Measurements from ENCODE around the gene STXBP6.
A peak's percentile ranks its signal among the peaks of the same experiment; 100 is the strongest.

The STXBP6 gene

DNA sequence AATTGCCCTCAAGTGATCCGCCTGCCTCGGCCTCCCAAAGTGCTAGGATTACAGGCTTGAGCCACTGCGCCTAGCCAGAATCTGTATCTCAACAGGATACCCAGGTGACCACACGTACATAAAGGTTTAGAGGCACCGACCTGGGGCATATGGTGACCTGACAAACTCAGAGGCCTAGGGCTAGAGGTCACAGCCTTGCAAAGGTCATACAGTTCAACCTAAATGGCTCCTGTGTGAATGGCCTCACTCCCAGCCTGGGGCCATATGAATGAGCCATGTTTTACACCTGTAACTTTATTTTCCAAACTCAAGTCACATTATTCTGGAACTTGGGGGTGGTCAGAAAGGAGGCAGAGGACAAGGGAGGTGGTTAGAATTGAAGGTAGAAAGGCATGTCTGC is 10.0 kb downstream of the STXBP6 start:
- DNase-seq (ENCODE audit: low read depth), result no peak
- TF ChIP-seq, protein P1, sequence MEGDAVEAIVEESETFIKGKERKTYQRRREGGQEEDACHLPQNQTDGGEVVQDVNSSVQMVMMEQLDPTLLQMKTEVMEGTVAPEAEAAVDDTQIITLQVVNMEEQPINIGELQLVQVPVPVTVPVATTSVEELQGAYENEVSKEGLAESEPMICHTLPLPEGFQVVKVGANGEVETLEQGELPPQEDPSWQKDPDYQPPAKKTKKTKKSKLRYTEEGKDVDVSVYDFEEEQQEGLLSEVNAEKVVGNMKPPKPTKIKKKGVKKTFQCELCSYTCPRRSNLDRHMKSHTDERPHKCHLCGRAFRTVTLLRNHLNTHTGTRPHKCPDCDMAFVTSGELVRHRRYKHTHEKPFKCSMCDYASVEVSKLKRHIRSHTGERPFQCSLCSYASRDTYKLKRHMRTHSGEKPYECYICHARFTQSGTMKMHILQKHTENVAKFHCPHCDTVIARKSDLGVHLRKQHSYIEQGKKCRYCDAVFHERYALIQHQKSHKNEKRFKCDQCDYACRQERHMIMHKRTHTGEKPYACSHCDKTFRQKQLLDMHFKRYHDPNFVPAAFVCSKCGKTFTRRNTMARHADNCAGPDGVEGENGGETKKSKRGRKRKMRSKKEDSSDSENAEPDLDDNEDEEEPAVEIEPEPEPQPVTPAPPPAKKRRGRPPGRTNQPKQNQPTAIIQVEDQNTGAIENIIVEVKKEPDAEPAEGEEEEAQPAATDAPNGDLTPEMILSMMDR (IDR thresholded peaks at IDR 0.05; ENCODE audit: control insufficient read depth, insufficient read depth, low read depth, low read length, missing control alignments), result no peak
- H3K4me3 ChIP-seq (ENCODE audit: control insufficient read depth, low read depth, low read length), result no peak overlapping the region

DNA sequence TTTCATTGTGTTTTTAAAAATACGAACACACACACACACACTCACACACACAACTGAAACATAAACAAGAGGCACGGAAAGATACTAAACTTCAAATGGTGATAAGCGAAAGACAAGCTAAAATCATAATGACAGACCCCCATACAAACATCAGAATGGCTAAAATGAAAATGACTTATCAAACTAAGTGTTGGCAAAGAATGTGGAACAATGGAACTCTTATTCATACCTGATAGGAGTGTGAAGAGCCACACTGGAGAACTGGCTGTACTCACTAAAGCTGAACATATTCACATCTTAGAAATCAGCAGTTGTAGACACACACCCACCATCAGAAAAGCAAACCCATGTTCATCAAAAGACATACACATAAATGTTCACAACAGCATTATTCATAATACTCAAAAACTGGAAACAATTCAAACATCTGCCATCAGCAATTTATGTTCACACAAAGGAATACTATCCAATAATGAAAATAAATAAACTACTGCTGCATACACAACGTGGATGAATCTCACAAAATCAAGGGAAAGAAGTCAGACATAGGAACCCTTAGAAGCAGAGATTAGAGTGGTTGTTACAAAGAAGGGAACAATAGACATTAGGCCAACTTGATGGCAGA is 11.8 kb downstream of the STXBP6 start:
- H3K4me3 ChIP-seq (ENCODE audit: control insufficient read depth, low read depth, low read length), result no peak overlapping the region
- no peak for DNase-seq (ENCODE audit: low read depth)
- TF ChIP-seq, protein P1 (IDR thresholded peaks at IDR 0.05; ENCODE audit: control insufficient read depth, insufficient read depth, low read depth, low read length, missing control alignments), result no peak

DNA sequence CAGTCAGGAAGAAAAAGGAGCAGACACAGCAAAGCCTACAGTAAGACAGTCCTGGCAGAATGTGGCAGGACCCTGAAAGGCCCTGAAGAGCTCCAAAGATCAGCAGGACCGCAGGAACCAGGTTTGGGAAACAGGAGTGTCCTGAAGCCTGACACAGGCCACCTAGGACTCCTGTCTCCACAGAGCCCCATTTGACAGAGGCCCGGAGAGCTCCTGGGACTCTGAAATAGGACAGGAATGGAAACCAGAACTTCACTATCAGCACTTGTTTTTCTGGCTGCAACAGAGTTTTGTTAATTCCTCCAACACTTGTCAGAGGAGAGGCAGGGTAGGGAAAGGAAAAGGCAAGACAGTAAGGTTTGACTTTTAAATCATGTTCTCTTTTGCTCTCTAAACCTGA is 12.9 kb downstream of the STXBP6 start:
- no peak overlapping the region for H3K4me3 ChIP-seq (ENCODE audit: control insufficient read depth, low read depth, low read length)
- TF ChIP-seq, protein P1 (IDR thresholded peaks at IDR 0.05; ENCODE audit: control insufficient read depth, insufficient read depth, low read depth, low read length, missing control alignments), result no peak
- no peak for DNase-seq (ENCODE audit: low read depth)

DNA sequence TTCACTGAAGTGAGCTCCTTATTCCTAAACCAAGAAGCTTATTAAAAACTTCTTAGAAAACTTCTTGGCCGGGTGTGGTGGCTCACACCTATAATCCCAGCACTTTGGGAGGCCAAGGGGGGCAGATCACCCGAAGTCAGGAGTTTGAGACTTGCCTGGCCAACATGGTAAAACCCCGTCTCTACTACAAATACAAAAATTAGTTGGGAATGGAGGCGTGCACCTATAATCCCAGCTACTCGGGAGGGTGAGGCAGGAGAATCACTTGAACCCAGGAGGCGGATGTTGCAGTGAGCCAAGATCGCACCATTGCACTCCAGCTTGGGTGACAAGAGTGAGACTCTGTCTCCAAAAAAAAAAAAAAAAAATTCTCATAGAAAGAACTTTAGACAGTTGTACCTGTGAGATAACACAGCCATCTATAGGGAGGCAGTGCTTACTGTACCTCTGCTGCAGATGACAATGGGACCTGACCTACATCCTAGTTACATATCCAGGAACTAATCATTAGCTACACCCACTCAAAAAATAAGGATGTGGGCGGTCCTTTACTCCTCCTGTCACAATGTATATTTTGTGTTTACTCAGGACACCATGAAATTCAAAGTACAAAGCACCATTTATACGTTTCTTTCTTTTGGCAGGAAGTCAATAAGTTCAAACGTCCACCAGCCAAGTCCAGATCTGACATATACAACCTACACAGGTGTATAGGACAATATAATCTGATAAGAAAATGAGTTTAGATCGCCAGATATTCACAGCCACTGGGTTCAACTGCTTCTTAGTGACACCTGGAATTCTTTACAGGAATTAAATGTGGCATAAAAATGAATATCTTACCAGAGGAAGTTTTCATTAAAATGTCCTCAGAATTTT is 14.9 kb downstream of the STXBP6 start:
- TF ChIP-seq, protein P1 (IDR thresholded peaks at IDR 0.05; ENCODE audit: control insufficient read depth, insufficient read depth, low read depth, low read length, missing control alignments), result no peak
- DNase-seq (ENCODE audit: low read depth), result no peak

DNA sequence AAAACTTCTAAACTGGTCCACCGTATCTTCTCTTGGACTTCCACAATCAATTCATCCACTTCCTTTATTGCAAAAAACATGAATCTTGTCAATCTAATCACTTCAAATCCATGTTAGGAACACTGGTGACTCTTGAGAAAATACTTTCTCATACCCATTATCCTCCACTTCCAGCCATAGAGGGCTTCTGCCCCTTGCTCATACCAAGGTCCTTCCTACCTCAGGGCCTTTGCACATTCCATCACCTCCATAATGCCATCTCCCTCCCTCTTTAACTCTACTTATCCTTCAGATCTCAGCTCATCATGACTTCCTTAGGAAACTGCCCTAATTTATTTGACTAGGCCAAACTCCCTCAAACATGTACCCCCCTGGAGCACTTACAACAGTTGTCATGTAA is 16.6 kb downstream of the STXBP6 start:
- TF ChIP-seq, protein P1 (IDR thresholded peaks at IDR 0.05; ENCODE audit: control insufficient read depth, insufficient read depth, low read depth, low read length, missing control alignments), result no peak
- no peak for DNase-seq (ENCODE audit: low read depth)
- H3K4me3 ChIP-seq (ENCODE audit: control insufficient read depth, low read depth, low read length), result no peak overlapping the region

More for the DNA sequence above, 14.9 kb downstream of the STXBP6 start:
- H3K4me3 ChIP-seq (ENCODE audit: control insufficient read depth, low read depth, low read length), result no peak overlapping the region

DNA sequence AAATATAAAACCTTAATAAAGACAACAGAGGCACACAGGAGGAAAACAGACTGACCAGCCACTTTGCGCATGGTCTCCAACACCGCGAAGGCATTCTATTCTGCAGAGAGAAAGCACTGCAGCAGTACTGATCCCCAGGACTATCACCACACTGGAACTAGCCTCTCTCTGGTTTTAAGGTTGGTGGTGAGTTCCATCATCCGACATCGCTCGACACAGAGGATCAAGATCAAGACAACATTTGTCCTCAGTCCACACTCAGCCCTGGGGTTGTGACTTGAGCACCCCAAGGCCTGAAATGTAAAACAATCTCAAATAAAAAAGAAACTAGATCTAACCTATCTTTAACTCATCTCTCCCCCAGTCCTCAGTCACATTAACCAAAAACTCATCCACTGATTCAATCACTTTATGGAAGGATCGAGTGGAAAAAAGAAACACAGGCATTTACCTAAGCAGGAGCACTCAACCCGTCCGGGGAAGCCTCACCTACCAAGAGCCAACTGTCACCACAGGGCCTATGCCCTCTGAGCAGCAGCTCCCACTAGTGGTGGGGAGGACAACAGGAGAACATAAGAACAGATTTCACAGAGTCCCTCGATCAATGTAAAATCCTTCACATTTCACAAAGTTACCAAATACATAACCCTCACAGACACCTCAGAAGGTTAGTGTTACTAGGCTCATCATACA is 17.7 kb downstream of the STXBP6 start:
- no peak for DNase-seq (ENCODE audit: low read depth)
- TF ChIP-seq, protein P1 (IDR thresholded peaks at IDR 0.05; ENCODE audit: control insufficient read depth, insufficient read depth, low read depth, low read length, missing control alignments), result peak; percentile 24
- H3K4me3 ChIP-seq (ENCODE audit: control insufficient read depth, low read depth, low read length), result no peak overlapping the region
